Muscle layer of colon (tissue), 2 donors: ENCODE data around the gene SLC4A4.

Experiments
- H3K27ac ChIP-seq: one replicate; pipeline ENCODE4 v1.7.0; 2013; ENCODE audit warnings: low read depth, mild to moderate bottlenecking, low read length, moderate library complexity
- H3K27me3 ChIP-seq, 2 donors: one replicate each; pipeline ENCODE4 v1.7.0; 2013; ENCODE audit warnings: low read length in 2 of 2, mild to moderate bottlenecking in 2 of 2; ENCODE audit not compliant: insufficient read depth in 2 of 2, control insufficient read depth in 1 of 2
- H3K36me3 ChIP-seq: one replicate; pipeline ENCODE4 v1.7.0; 2013; ENCODE audit warnings: mild to moderate bottlenecking, low read length; ENCODE audit not compliant: insufficient read depth
- H3K4me1 ChIP-seq: one replicate; pipeline ENCODE4 v1.7.0; 2013; ENCODE audit warnings: mild to moderate bottlenecking, low read length; ENCODE audit not compliant: insufficient read depth
- H3K4me3 ChIP-seq, 2 donors: one replicate each; pipeline ENCODE4 v1.7.0; 2013; ENCODE audit warnings: low read length in 2 of 2, low read depth in 1 of 2, mild to moderate bottlenecking in 1 of 2, moderate library complexity in 1 of 2
- H3K9ac ChIP-seq: one replicate; pipeline ENCODE4 v1.7.0; 2013; ENCODE audit warnings: low read length
- H3K9me3 ChIP-seq: one replicate; pipeline ENCODE4 v1.7.0; 2013; ENCODE audit warnings: mild to moderate bottlenecking, low read length
- donor health status: abdominal sarcoma.
- donor health status: Adenocarcinoma of cecum.

The SLC4A4 gene

GRCh38 chr4:71417150-71417549 is 78.3 kb downstream of the SLC4A4 start:
- Histone ChIP-seq H3K4me1 (no peaks in the 10 kb centered on the region), H3K36me3 (no peaks in the 10 kb centered on the region), H3K9me3 (no peaks in the 10 kb centered on the region), H3K27ac (no peak overlapping the region), H3K9ac (no peak overlapping the region), H3K4me3 (no peak overlapping the region), H3K27me3 (no peaks in the 10 kb centered on the region)

GRCh38 chr4:71426381-71427042 is 87.7 kb downstream of the SLC4A4 start:
- no peak overlapping the region for H3K27ac ChIP-seq
- H3K36me3 ChIP-seq: no peaks in the 10 kb centered on the region
- H3K27me3 ChIP-seq: no peaks in the 10 kb centered on the region
- no peak overlapping the region for H3K4me3 ChIP-seq
- no peaks in the 10 kb centered on the region for H3K9me3 ChIP-seq
- no peaks in the 10 kb centered on the region for H3K4me1 ChIP-seq
- H3K9ac ChIP-seq: no peak overlapping the region

- Histone ChIP-seq H3K36me3 (no peaks in the 10 kb centered on the region), H3K9me3 (no peaks in the 10 kb centered on the region), H3K4me1 (no peaks in the 10 kb centered on the region), H3K4me3 (no peak overlapping the region), H3K9ac (no peak overlapping the region), H3K27me3 (no peaks in the 10 kb centered on the region), H3K27ac (no peak overlapping the region)
Measured at GRCh38 chr4:71429106-71429505, 90.3 kb downstream of the SLC4A4 start.

- Histone ChIP-seq H3K27ac (no peak overlapping the region), H3K4me1 (no peaks in the 10 kb centered on the region), H3K9ac (no peak overlapping the region), H3K36me3 (no peaks in the 10 kb centered on the region), H3K27me3 (no peaks in the 10 kb centered on the region), H3K4me3 (no peak overlapping the region), H3K9me3 (no peaks in the 10 kb centered on the region)
Measured at GRCh38 chr4:71429962-71430361, 91.1 kb downstream of the SLC4A4 start.

- H3K27ac ChIP-seq: no peak overlapping the region
- no peaks in the 10 kb centered on the region for H3K4me1 ChIP-seq
- no peaks in the 10 kb centered on the region for H3K36me3 ChIP-seq
- no peaks in the 10 kb centered on the region for H3K27me3 ChIP-seq
- no peak overlapping the region for H3K4me3 ChIP-seq
- H3K9me3 ChIP-seq: no peaks in the 10 kb centered on the region
- no peak overlapping the region for H3K9ac ChIP-seq
Measured at GRCh38 chr4:71430609-71431008, 91.8 kb downstream of the SLC4A4 start.

GRCh38 chr4:71440612-71441011 is 101.8 kb downstream of the SLC4A4 start:
- Histone ChIP-seq H3K4me1 (peaks cover 10% of the 10 kb centered on the region), H3K4me3 (no peak overlapping the region), H3K9ac (no peak overlapping the region), H3K9me3 (no peaks in the 10 kb centered on the region), H3K36me3 (no peaks in the 10 kb centered on the region), H3K27me3 (no peaks in the 10 kb centered on the region), H3K27ac (no peak overlapping the region)

- H3K36me3 ChIP-seq: no peaks in the 10 kb centered on the region
- no peak overlapping the region for H3K4me3 ChIP-seq
- no peaks in the 10 kb centered on the region for H3K27me3 ChIP-seq
- H3K9ac ChIP-seq: no peak overlapping the region
- no peak overlapping the region for H3K27ac ChIP-seq
- no peaks in the 10 kb centered on the region for H3K9me3 ChIP-seq
- peaks cover 10% of the 10 kb centered on the region for H3K4me1 ChIP-seq
Measured at GRCh38 chr4:71441186-71442169, 102.7 kb downstream of the SLC4A4 start.

- H3K9ac ChIP-seq: no peak overlapping the region
Measured at GRCh38 chr4:71442336-71442735, 103.5 kb downstream of the SLC4A4 start.

GRCh38 chr4:71444395-71444794 is 105.6 kb downstream of the SLC4A4 start:
- H3K9me3 ChIP-seq: no peaks in the 10 kb centered on the region
- no peaks in the 10 kb centered on the region for H3K36me3 ChIP-seq
- H3K4me1 ChIP-seq: peaks cover 10% of the 10 kb centered on the region
- no peaks in the 10 kb centered on the region for H3K27me3 ChIP-seq
- no peak overlapping the region for H3K27ac ChIP-seq
- no peak overlapping the region for H3K4me3 ChIP-seq
- H3K9ac ChIP-seq: no peak overlapping the region

More at GRCh38 chr4:71442336-71442735, 103.5 kb downstream of the SLC4A4 start:
- Histone ChIP-seq H3K27me3 (no peaks in the 10 kb centered on the region), H3K36me3 (no peaks in the 10 kb centered on the region), H3K9me3 (no peaks in the 10 kb centered on the region), H3K4me1 (peaks cover 10% of the 10 kb centered on the region), H3K27ac (no peak overlapping the region), H3K4me3 (no peak overlapping the region)

- H3K27me3 ChIP-seq: no peaks in the 10 kb centered on the region
- H3K9ac ChIP-seq: no peak overlapping the region
- no peaks in the 10 kb centered on the region for H3K36me3 ChIP-seq
- H3K4me1 ChIP-seq: peaks cover 10% of the 10 kb centered on the region
- H3K9me3 ChIP-seq: no peaks in the 10 kb centered on the region
- H3K4me3 ChIP-seq: no peak overlapping the region
- H3K27ac ChIP-seq: no peak overlapping the region
Measured at GRCh38 chr4:71445811-71446210, 107.0 kb downstream of the SLC4A4 start.

- Histone ChIP-seq H3K9ac (no peak overlapping the region), H3K27ac (no peak overlapping the region), H3K4me3 (no peak overlapping the region), H3K9me3 (no peaks in the 10 kb centered on the region), H3K36me3 (no peaks in the 10 kb centered on the region), H3K27me3 (no peaks in the 10 kb centered on the region), H3K4me1 (peaks cover 10% of the 10 kb centered on the region)
Measured at GRCh38 chr4:71446479-71447081, 107.8 kb downstream of the SLC4A4 start.
